Lower leg skin (tissue), 3 donors: Measurements from ENCODE around the gene TXNDC8.

Experiments
- POLR2A ChIP-seq, 2 donors: fragments of 450-650 bp; IDR thresholded peaks; one replicate each; pipeline ENCODE4 v1.6.1; 2016 to 2017; ENCODE audit warnings: antibody characterized with exemption in 2 of 2, mild to moderate bottlenecking in 1 of 2, moderate library complexity in 1 of 2
- TF ChIP-seq, protein P1 (sequence below), 3 donors: fragments of 450-650 bp; IDR thresholded peaks; one replicate each; pipeline ENCODE4 v1.5.1; 2016; ENCODE audit warnings: antibody characterized with exemption in 3 of 3, mild to moderate bottlenecking in 3 of 3, moderate library complexity in 2 of 3

DNA sequence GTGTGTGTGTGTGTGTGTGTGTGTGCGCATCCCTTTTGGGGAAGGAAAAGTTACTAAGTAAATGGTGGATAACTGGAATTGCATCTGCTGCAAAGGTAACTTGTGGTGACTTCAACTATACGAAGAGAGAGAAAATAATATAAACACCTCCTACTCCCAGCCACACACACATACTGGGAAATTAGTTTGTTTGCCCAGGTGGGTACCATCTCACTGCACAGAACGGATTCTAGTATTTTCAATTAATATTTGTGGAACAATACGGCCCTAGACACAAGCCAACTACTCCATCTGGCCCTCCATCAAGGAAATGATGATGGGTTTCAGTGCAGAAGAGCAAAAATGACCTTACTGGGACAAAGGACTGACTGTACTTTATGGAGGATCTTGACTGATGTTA lies 49.2 kb downstream of the TXNDC8 start:
- TF ChIP-seq, protein P1, sequence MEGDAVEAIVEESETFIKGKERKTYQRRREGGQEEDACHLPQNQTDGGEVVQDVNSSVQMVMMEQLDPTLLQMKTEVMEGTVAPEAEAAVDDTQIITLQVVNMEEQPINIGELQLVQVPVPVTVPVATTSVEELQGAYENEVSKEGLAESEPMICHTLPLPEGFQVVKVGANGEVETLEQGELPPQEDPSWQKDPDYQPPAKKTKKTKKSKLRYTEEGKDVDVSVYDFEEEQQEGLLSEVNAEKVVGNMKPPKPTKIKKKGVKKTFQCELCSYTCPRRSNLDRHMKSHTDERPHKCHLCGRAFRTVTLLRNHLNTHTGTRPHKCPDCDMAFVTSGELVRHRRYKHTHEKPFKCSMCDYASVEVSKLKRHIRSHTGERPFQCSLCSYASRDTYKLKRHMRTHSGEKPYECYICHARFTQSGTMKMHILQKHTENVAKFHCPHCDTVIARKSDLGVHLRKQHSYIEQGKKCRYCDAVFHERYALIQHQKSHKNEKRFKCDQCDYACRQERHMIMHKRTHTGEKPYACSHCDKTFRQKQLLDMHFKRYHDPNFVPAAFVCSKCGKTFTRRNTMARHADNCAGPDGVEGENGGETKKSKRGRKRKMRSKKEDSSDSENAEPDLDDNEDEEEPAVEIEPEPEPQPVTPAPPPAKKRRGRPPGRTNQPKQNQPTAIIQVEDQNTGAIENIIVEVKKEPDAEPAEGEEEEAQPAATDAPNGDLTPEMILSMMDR (IDR thresholded peaks at IDR 0.05) = no peak
- TF ChIP-seq POLR2A (IDR thresholded peaks at IDR 0.05) = no peak
